Gastrocnemius medialis (tissue), 4 donors: ENCODE data around the gene NFATC3. TPM values are rescaled to one million over a fixed set of nuclear protein-coding genes. Genes with fewer than 3 reads are reported as not detected.
A peak's percentile ranks its signal among the peaks of the same experiment; 100 is the strongest.
"Not testable (repeated sequence)": the region's sequence is repeated elsewhere in the genome, so short reads cannot be mapped to it uniquely, and the experiment has no call there.

ENCODE experiments used
- ATAC-seq, 2 donors: fragments of 150-250 bp; one replicate each; pipeline ENCODE4 v1.9.1; 2016
- DNase-seq, 2 donors: peaks; one replicate each; pipeline ENCODE4 v3.0.0-alpha.2; 2019
- H3K27ac ChIP-seq, 4 donors: fragments of 200-600 bp; sonication (generic); 1 replicate in 1 of 4; 2 replicates in 3 of 4; pipeline ENCODE4 v1.5.1; 2016 to 2018; ENCODE audit warnings: mild to moderate bottlenecking in 2 of 4, moderate library complexity in 1 of 4
- H3K27me3 ChIP-seq, 3 donors: fragments of 200-600 bp; sonication (generic) in 2 of 3; 1 replicate in 1 of 3; 2 replicates in 2 of 3; pipeline versions ENCODE4 v1.5.1 to v1.6.0; 2016 to 2019; ENCODE audit warnings: mild to moderate bottlenecking in 1 of 3, moderate library complexity in 1 of 3
- H3K36me3 ChIP-seq, 2 donors: fragments of 200-600 bp; sonication (generic) in 1 of 2; one replicate each; pipeline ENCODE4 v1.5.1; 2017 to 2018
- H3K4me1 ChIP-seq, 2 donors: fragments of 200-600 bp; sonication (generic) in 1 of 2; one replicate each; pipeline ENCODE4 v1.5.1; 2016 to 2017; ENCODE audit warnings: mild to moderate bottlenecking in 2 of 2
- H3K4me3 ChIP-seq, 4 donors: fragments of 200-600 bp; sonication (generic) in 3 of 4; 1 replicate in 1 of 4; 2 replicates in 3 of 4; pipeline ENCODE4 v1.5.1; 2016 to 2019; ENCODE audit warnings: mild to moderate bottlenecking in 2 of 4
- H3K9me3 ChIP-seq, 3 donors: fragments of 200-600 bp; sonication (generic) in 2 of 3; 1 replicate in 1 of 3; 2 replicates in 2 of 3; pipeline ENCODE4 v1.5.1; 2016 to 2019
- POLR2A ChIP-seq, 2 donors: fragments of 450-650 bp; IDR thresholded peaks; one replicate each; pipeline ENCODE4 v1.6.1; 2017; ENCODE audit warnings: antibody characterized with exemption in 2 of 2, mild to moderate bottlenecking in 2 of 2, moderate library complexity in 2 of 2
- in situ Hi-C, 4 donors: fragments of 200-750 bp; cut with MboI; loops; one replicate each; pipeline versions ENCODE4 v1.15.0 to v1.8.0; 2017; ENCODE audit warnings: low sequenced_read_pairs in 4 of 4
- intact Hi-C: fragments of 100-400 bp; cut with DNase I; formaldehyde crosslinking; loops from one replicate; pipeline ENCODE4 v1.15.1; 2023; ENCODE audit warnings: low total_unique reads
- total RNA-seq, 4 donors: library from RNA; depleted of rRNA; stranded (reverse); fragments of >200 nt; gene quantifications; one replicate each; pipeline versions ENCODE4 v1.1.0 to v1.2.3, GENCODE V29; 2016
- TF ChIP-seq, protein P1 (sequence below), 5 experiments: fragments of 450-650 bp in 3 of 5; fragments of 200-600 bp in 2 of 5; sonication (generic) in 2 of 5; IDR thresholded peaks in 4 of 5; conservative IDR thresholded peaks in 1 of 5; 1 replicate in 4 of 5; 2 replicates in 1 of 5; pipeline ENCODE4 v1.5.1; 2016 to 2019; ENCODE audit warnings: antibody characterized with exemption in 5 of 5, mild to moderate bottlenecking in 3 of 5, moderate library complexity in 3 of 5

The NFATC3 gene
- total RNA-seq, 4 donors from 2014 or later, result 47.9 to 72.7 (median 70.7) TPM

DNA sequence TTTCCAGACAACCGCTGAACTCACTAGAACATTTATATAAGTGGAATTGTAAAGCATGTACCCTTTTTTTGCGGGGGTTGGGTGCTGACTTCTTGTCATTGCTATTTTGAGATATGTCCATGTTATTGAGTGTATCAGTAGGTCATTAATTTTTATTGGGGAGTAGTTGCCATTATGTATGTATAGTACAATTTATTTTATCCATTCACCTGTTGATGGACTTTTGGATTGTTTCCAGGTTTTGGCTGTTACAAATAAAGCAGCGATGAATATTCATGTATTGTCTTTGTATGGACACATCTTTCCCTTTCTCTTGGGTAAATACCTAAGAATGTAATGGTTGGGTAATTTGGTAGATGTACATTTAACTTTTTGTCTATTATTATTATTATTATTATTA lies 12.7 kb downstream of the NFATC3 start:
- intact Hi-C loops, result no loop called here
- Histone ChIP-seq H3K27me3 (no peaks in the 10 kb centered on the region), H3K27ac (peak overlapping the region; percentile 6 to 97 (median 52)), H3K9me3 (no peaks in the 10 kb centered on the region), H3K4me3 (no peak overlapping the region), H3K4me1 (peaks cover 69 to 83% of the 10 kb centered on the region in 2 donors), H3K36me3 (no peaks in the 10 kb centered on the region)
- ATAC-seq (no peak), DNase-seq (no peak)
- in situ Hi-C loops, result loop anchor here in 2 of 4 donors (25.0 kb wide), 1 partner anchor 239 kb away; no protein-coding TSS in a partner anchor
- TF ChIP-seq POLR2A (IDR thresholded peaks at IDR 0.05), result no peak
- TF ChIP-seq, protein P1, sequence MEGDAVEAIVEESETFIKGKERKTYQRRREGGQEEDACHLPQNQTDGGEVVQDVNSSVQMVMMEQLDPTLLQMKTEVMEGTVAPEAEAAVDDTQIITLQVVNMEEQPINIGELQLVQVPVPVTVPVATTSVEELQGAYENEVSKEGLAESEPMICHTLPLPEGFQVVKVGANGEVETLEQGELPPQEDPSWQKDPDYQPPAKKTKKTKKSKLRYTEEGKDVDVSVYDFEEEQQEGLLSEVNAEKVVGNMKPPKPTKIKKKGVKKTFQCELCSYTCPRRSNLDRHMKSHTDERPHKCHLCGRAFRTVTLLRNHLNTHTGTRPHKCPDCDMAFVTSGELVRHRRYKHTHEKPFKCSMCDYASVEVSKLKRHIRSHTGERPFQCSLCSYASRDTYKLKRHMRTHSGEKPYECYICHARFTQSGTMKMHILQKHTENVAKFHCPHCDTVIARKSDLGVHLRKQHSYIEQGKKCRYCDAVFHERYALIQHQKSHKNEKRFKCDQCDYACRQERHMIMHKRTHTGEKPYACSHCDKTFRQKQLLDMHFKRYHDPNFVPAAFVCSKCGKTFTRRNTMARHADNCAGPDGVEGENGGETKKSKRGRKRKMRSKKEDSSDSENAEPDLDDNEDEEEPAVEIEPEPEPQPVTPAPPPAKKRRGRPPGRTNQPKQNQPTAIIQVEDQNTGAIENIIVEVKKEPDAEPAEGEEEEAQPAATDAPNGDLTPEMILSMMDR (IDR thresholded peaks at IDR 0.05 in 4 of 5, conservative IDR thresholded peaks at IDR 0.05 in 1 of 5), result no peak

DNA sequence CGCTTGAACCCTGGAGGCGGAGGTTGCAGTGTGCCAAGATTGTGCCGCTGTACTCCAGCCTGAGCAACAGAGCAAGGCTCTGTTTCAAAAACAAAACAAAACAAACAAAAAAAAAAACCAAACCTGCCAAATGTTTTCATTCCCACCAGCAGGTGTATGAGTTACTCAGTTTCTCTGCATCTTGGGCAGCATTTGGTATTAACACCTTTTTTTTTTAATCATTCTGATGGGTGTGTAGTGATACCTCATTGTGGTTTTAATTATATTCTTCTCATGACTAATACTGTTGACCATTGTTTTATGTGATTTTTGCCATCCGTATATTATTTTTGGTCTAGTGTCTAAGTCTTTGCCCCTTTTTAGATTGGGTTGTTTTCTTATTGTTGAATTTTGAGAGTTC lies 15.3 kb downstream of the NFATC3 start:
- Histone ChIP-seq H3K4me1 (peaks cover 57 to 70% of the 10 kb centered on the region in 2 donors), H3K27ac (peak overlapping the region in 3 of 4 donors; percentile 3 to 35 (median 23)), H3K27me3 (no peaks in the 10 kb centered on the region), H3K36me3 (no peaks in the 10 kb centered on the region), H3K9me3 (no peaks in the 10 kb centered on the region), H3K4me3 (no peak overlapping the region)
- ATAC-seq, result no peak
- TF ChIP-seq POLR2A (IDR thresholded peaks at IDR 0.05), result no peak
- TF ChIP-seq, protein P1 (IDR thresholded peaks at IDR 0.05 in 4 of 5, conservative IDR thresholded peaks at IDR 0.05 in 1 of 5), result peak in 1 of 5 experiments; percentile 16
- DNase-seq, result no peak
- intact Hi-C loops, result no loop called here
- in situ Hi-C loops, result loop anchor here in 1 of 4 donors (10.0 kb wide), 1 partner anchor 114 kb away; no protein-coding TSS in a partner anchor

DNA sequence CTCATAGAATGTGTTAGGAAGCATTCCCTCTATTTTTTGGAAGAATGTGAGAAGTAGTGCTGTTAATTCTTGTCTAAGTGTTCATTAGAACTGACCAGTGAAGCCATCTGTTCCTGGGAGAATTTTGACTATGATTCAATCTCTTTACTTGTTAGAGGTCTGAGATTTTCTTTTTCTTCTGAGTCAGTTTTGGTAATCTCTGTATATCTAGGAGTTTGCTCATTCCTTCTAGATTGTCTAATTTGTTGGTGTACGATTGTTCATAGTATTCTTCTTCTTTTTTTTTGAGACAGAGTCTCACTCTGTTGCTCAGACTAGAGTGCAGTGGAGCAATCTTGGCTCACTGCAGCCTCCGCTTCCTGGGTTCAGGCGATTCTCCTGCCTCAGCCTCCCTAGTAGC lies 20.4 kb downstream of the NFATC3 start:
- H3K4me3 ChIP-seq, result no peak overlapping the region
- no peaks in the 10 kb centered on the region for H3K27me3 ChIP-seq
- no peak overlapping the region for H3K27ac ChIP-seq
- in situ Hi-C loops (loop anchor here in 1 of 4 donors (10.0 kb wide), 1 partner anchor 109 kb away; no protein-coding TSS in a partner anchor), intact Hi-C loops (no loop called here)
- ATAC-seq (no peak), DNase-seq (no peak)
- no peaks in the 10 kb centered on the region for H3K36me3 ChIP-seq
- TF ChIP-seq POLR2A (IDR thresholded peaks at IDR 0.05), result no peak
- TF ChIP-seq, protein P1 (IDR thresholded peaks at IDR 0.05 in 4 of 5, conservative IDR thresholded peaks at IDR 0.05 in 1 of 5), result no peak
- peaks cover 17 to 36% of the 10 kb centered on the region in 2 donors for H3K4me1 ChIP-seq
- no peaks in the 10 kb centered on the region for H3K9me3 ChIP-seq

DNA sequence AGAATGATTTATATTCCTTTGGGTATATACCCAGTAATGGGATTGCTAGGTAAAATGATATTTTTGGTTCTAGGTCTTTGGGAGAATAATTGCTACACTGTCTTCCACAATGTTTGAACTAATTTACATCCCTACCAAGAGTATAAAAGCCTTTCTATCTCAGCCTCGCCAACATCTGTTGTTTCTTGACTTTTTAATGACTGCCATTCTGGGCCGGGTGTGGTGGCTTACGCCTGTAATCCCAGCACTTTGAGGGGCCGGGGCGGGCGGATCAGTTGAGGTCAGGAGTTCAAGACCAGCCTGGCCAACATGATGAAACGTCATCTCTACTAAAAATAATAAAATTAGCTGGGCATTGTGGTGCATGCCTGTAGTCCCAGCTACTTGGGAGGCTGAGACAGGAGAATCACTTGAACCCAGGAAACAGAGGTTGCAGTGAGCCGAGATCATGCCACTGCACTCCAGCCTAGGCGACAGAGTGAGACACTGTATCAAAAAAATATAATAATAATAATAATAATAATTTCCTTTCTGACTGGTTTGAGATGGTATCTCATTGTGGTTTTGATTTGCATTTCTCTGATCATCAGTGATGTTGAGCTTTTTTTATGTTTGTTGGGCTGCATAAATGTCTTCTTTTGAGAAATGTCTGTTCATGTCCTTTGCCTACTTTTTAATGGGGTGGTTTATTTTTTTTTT lies 22.2 kb downstream of the NFATC3 start:
- H3K9me3 ChIP-seq, H3K27ac ChIP-seq, ATAC-seq, DNase-seq, H3K27me3 ChIP-seq, H3K36me3 ChIP-seq, H3K4me3 ChIP-seq, intact Hi-C loops: not testable (repeated sequence)
- peaks cover 15 to 27% of the 10 kb centered on the region in 2 donors for H3K4me1 ChIP-seq
- in situ Hi-C loops, result loop anchor here in 1 of 4 donors (10.0 kb wide), 1 partner anchor 107 kb away; no protein-coding TSS in a partner anchor

DNA sequence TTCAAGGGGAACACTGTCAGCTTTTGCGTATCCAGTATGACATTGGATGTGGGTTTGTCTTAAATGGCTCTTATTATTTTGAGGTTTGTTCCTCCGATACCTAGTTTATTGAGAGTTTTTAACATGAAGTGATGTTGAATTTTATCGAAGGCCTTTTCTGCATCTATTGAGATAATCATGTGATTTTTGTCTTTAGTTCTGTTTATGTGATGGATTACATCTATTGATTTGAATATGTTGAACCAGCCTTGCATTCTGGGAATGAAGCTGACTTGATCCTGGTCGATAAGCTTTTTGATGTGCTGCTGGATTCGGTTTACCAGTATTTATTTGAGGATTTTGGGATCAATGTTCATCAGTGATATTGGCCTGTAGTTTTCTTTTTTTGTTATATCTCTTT lies 24.0 kb downstream of the NFATC3 start:
- ATAC-seq, H3K9me3 ChIP-seq, DNase-seq, intact Hi-C loops, H3K27ac ChIP-seq, H3K27me3 ChIP-seq, H3K4me3 ChIP-seq, H3K36me3 ChIP-seq: not testable (repeated sequence)
- H3K4me1 ChIP-seq, result peaks cover 11 to 12% of the 10 kb centered on the region in 2 donors
- in situ Hi-C loops, result loop anchor here in 1 of 4 donors (10.0 kb wide), 1 partner anchor 106 kb away; no protein-coding TSS in a partner anchor

DNA sequence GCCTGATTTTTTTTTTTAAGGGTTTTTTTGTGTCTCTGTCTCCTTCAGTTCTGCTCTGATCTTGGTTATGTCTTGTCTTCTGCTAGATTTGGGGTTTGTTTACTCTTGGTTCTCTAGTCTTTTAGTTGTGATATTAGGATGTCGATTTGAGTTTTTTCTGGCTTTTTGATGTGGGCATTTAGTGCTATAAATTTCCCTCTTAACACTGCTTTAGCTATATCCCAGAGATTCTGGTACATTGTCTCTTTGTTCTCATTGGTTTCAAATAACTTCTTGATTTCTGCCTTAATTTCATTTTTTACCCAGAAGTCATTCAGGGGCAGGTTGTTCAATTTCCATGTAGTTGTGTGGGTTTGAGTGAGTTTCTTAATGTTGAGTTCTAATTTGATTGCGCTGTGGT lies 25.4 kb downstream of the NFATC3 start:
- H3K27me3 ChIP-seq, H3K36me3 ChIP-seq, H3K27ac ChIP-seq, ATAC-seq, H3K9me3 ChIP-seq, intact Hi-C loops, DNase-seq, in situ Hi-C loops, H3K4me3 ChIP-seq: not testable (repeated sequence)
- peaks cover 19 to 22% of the 10 kb centered on the region in 2 donors for H3K4me1 ChIP-seq
